ENCODE results near the gene ANXA11. TPM values are rescaled to one million over a fixed set of nuclear protein-coding genes. Genes with fewer than 3 reads are reported as not detected.

ANXA11 gene
- total and polyA plus RNA-seq, 8 donors = 91.4 to 293 (median 161) TPM

DNA sequence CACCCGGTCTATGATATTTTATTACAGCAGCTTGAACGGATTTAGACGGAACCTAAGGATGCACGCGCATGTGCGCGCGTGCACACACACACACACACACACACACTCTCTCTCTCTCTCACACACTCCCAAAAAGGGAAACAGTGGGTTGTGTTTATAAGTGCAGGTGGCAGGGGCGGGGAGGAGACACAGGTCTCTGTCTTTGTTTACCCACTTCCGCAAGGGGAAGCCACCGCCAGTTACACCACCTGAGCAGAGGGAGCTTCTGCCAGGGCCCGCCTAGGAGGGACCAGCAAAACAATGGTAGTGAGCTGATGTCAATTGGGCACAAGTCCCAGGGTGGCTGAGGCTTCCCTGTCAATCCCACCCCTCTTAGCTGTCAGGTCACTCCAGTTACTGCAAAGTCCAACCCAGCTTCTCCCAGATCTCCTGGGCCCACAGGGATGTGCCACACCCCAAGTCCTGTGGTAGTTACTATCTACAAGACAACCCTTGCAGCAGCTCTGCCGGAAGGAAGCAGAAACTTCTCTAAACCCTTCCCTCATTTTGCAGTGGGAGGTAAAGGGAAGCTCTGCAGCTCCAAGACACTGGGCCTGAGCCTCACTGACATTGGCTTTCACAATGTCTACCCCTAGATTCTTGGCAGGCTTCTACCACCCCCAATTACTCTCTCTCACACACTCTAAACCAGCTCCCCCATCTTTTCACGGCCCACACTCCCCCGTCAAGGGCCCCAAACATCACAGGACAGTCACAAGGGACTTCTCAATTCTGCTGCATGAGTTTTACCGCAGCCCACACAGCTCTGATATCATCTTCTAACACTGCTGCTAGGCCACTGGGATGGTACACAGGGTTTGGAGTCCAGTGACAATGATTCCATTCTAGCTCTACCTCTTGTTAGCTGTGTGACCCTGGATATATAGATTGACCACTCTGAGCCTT lies 17.6 kb downstream of the ANXA11 start:
- intact Hi-C loops (cut with DNase I; ENCODE audit: low total_unique reads) = no loop called here
- no peaks in the 10 kb centered on the region for H3K9me3 ChIP-seq

DNA sequence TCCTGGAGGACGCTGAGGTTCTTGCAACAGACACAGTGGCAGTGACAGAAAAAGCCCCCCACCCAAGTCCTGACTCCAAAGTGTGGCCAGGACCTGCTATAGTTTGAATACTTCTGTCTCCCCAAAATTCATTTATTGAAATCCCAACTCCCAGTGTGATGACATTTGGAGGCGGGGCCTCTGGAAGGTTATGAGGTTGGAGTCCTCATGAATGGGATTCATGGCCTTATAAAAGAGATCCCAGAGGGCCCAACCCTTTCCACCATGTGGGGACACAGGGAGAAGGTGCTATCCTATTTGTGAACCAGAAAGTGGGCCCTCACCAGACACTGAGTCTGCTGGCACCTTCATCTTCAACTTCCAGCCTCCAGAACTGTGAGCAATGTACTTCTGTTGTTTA lies 18.3 kb downstream of the ANXA11 start:
- Histone ChIP-seq H3K27ac (peak overlapping the region; percentile 35 to 100 (median 72)), H3K9me3 (no peaks in the 10 kb centered on the region), H3K36me3 (peaks cover 0 to 24% (median 9%) of the 10 kb centered on the region in 4 donors), H3K4me1 (peaks cover 66 to 100% (median 83%) of the 10 kb centered on the region in 4 donors), H3K27me3 (no peaks in the 10 kb centered on the region), H3K4me3 (peak overlapping the region in 1 of 4 donors; percentile 19)
- 90 to 100% (median 94%) methylated on average over 2 of the region's 2 CpGs for WGBS, 5 donors
- TF ChIP-seq POLR2A (IDR thresholded peaks at IDR 0.05) (no peak), EP300 (IDR thresholded peaks at IDR 0.05) (no peak), POLR2AphosphoS5 (IDR thresholded peaks at IDR 0.05) (no peak)
- TF ChIP-seq, protein P1, sequence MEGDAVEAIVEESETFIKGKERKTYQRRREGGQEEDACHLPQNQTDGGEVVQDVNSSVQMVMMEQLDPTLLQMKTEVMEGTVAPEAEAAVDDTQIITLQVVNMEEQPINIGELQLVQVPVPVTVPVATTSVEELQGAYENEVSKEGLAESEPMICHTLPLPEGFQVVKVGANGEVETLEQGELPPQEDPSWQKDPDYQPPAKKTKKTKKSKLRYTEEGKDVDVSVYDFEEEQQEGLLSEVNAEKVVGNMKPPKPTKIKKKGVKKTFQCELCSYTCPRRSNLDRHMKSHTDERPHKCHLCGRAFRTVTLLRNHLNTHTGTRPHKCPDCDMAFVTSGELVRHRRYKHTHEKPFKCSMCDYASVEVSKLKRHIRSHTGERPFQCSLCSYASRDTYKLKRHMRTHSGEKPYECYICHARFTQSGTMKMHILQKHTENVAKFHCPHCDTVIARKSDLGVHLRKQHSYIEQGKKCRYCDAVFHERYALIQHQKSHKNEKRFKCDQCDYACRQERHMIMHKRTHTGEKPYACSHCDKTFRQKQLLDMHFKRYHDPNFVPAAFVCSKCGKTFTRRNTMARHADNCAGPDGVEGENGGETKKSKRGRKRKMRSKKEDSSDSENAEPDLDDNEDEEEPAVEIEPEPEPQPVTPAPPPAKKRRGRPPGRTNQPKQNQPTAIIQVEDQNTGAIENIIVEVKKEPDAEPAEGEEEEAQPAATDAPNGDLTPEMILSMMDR (IDR thresholded peaks at IDR 0.05) = no peak
- no peak for DNase-seq
- intact Hi-C loops (cut with DNase I; ENCODE audit: low total_unique reads) = no loop called here

More for the DNA sequence above, 17.6 kb downstream of the ANXA11 start:
- peak; percentile 62 to 75 for DNase-seq
- peak overlapping the region in 1 of 4 donors; percentile 19 for H3K4me3 ChIP-seq
- peak overlapping the region; percentile 35 to 100 (median 72) for H3K27ac ChIP-seq
- TF ChIP-seq, protein P1 (IDR thresholded peaks at IDR 0.05) = no peak
- no peak for TF ChIP-seq POLR2A (IDR thresholded peaks at IDR 0.05)
- TF ChIP-seq POLR2AphosphoS5 (IDR thresholded peaks at IDR 0.05) = no peak
- no peak for TF ChIP-seq EP300 (IDR thresholded peaks at IDR 0.05)
- H3K27me3 ChIP-seq = no peaks in the 10 kb centered on the region
- H3K36me3 ChIP-seq = peaks cover 0 to 24% (median 9%) of the 10 kb centered on the region in 4 donors
- 57 to 72% (median 62%) methylated on average over 16 of the region's 16 CpGs for WGBS, 5 donors
- peaks cover 67 to 100% (median 88%) of the 10 kb centered on the region in 4 donors for H3K4me1 ChIP-seq

DNA sequence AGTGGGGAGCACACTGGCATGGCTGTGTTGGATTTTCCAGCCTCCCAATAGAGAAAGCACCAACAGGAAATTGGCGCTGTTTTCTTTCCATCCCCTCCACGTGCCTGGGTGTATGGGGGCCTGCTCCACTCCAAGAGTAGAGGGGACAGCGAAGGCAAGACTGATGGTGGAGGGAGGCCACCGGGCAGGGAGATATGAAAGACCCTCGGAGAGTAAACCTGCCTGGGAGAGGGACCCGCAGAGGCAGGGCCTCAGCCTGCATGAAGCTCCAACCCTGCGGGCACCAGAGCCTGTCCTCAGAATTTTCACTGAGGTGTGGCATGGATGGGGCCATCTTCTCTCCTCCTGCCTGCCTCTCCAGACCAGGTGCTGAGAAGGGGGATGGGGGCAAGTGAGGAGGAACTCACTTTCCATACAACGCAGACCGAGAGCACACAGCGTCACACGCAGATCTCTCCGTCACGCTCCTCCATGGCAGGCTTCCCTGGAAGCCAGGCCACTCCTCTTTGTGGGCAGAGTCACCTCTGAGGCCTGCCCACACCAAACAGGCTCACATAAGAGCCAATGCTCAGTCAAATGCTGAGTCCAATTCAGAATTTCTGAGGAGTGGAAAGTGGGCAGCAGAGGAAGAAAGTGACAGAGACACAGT lies 18.8 kb downstream of the ANXA11 start:
- WGBS, 5 donors = 53 to 80% (median 59%) methylated on average over 13 of the region's 13 CpGs

More for the DNA sequence above, 18.8 kb downstream of the ANXA11 start:
- peak overlapping the region in 1 of 4 donors; percentile 19 for H3K4me3 ChIP-seq
- H3K27me3 ChIP-seq = no peaks in the 10 kb centered on the region
- peak; percentile 58 to 63 for DNase-seq
- intact Hi-C loops (cut with DNase I; ENCODE audit: low total_unique reads) = no loop called here
- H3K4me1 ChIP-seq = peaks cover 61 to 100% (median 78%) of the 10 kb centered on the region in 4 donors
- H3K36me3 ChIP-seq = peaks cover 0 to 19% (median 9%) of the 10 kb centered on the region in 4 donors
- peak overlapping the region; percentile 35 to 100 (median 72) for H3K27ac ChIP-seq
- H3K9me3 ChIP-seq = no peaks in the 10 kb centered on the region
- TF ChIP-seq EP300 (IDR thresholded peaks at IDR 0.05) = no peak
- TF ChIP-seq POLR2A (IDR thresholded peaks at IDR 0.05) = no peak
- peak in 1 of 3 donors; percentile 57 for TF ChIP-seq POLR2AphosphoS5 (IDR thresholded peaks at IDR 0.05)
- TF ChIP-seq, protein P1 (IDR thresholded peaks at IDR 0.05) = no peak

Measured in stomach (tissue), 9 donors.